ENCODE data around the gene DNAJC25.

The DNAJC25 gene

DNA sequence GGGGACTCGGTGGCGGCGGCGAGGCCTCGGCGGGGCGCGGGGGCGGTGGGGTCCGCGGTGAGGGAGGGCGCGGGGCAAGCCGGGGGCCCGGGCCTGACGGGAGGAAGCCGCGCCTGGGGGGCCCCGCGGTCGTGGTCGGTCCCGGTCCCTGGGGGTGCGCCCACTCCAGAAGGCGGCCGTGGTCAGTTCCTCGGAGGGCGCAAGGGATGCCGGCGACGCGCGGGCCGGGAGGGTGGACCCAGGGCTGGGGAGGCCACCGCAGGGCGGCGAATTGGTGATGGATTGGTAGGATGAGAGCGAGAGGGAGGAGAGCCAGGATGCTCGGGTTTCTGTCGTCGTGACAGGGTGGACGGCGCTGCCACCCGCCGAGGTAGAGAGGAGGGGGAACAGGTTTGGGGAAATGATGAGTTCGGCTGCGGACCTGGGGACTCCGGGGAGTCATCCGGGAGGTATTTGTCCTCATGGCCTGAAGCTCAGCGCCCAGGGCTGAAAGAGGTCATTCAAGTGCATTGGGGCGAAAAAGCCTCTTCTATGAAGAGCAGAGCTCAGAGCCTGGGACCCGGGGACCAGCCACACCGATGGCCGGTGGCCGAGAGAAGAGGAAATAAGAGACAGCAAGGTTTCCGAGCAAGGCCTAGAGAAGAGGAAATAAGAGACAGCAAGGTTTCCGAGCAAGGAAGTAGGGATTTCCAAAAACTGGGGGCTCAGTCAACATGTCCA, 30.8 kb downstream of the DNAJC25 start:
- no peak for TF ChIP-seq EZH2phosphoT487 (IDR thresholded peaks at IDR 0.05; ENCODE audit: borderline replicate concordance)
- TF ChIP-seq, protein P1, sequence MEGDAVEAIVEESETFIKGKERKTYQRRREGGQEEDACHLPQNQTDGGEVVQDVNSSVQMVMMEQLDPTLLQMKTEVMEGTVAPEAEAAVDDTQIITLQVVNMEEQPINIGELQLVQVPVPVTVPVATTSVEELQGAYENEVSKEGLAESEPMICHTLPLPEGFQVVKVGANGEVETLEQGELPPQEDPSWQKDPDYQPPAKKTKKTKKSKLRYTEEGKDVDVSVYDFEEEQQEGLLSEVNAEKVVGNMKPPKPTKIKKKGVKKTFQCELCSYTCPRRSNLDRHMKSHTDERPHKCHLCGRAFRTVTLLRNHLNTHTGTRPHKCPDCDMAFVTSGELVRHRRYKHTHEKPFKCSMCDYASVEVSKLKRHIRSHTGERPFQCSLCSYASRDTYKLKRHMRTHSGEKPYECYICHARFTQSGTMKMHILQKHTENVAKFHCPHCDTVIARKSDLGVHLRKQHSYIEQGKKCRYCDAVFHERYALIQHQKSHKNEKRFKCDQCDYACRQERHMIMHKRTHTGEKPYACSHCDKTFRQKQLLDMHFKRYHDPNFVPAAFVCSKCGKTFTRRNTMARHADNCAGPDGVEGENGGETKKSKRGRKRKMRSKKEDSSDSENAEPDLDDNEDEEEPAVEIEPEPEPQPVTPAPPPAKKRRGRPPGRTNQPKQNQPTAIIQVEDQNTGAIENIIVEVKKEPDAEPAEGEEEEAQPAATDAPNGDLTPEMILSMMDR (conservative IDR thresholded peaks at IDR 0.05; ENCODE audit: low read length) = no peak
- H3K79me2 ChIP-seq (ENCODE audit: insufficient read depth, low read length) = peaks cover 39% of the 10 kb centered on the region
- no peaks in the 10 kb centered on the region for H3K9me3 ChIP-seq (ENCODE audit: insufficient read depth, low read depth, low read length)

DNA sequence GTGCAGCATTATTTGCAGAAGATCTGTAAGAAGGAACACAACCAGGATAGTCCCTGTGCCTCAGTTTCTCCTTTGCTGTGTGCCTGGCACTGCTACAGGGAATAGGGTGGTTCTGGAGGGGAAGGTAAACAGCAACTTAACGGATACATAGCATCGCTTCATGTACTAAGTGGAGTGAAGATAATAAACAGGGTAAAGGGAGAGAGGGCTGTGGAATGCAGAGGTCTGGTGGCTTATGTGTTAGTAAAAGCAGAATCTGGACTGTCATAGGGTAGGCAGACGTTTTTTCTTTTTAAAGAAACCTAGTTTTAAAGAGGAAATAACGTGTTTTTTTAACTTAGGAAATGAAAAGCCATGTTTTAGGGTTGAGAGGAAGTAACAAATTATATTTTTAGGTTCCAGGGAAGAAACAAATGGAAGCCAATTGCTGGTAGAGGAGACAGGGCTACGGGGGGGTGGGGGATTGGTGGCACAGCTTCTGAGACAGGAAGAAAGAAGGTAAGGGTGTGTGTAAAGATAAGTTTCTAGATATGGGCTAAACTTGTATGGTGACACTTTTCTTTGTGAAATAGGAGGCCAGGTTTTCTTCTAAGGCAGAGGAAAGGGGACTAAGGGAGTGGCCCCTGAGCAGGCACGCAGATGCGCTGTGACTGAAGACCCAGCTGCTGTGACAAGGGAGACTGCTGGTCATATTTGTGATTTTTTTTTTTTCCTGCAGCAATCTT, 31.6 kb downstream of the DNAJC25 start:
- Histone ChIP-seq H3K9ac (ENCODE audit: low read depth, low read length, poor library complexity, severe bottlenecking) (peak overlapping the region; percentile 79), H2AFZ (ENCODE audit: low read length) (peak overlapping the region; percentile 42; the same call in 1 of the 2 replicates), H4K20me1 (ENCODE audit: insufficient read depth, low read length, poor library complexity, severe bottlenecking) (peaks cover 18% of the 10 kb centered on the region)

More for the DNA sequence above, 30.8 kb downstream of the DNAJC25 start:
- Histone ChIP-seq H3K9ac (ENCODE audit: low read depth, low read length, poor library complexity, severe bottlenecking) (peak overlapping the region; percentile 79), H3K4me1 (ENCODE audit: insufficient read depth, low read length, poor library complexity, severe bottlenecking) (peaks cover 32% of the 10 kb centered on the region), H3F3A (ENCODE audit: low read depth) (peaks cover 9% of the 10 kb centered on the region), H3K4me2 (ENCODE audit: low read depth, low read length, poor library complexity, severe bottlenecking) (peak overlapping the region; percentile 87), H3K27me3 (ENCODE audit: insufficient read depth, low read length, poor library complexity, severe bottlenecking) (no peaks in the 10 kb centered on the region), H3K9me2 (replicated peaks; ENCODE audit: low read depth, low read length) (no peaks in the 10 kb centered on the region), H4K20me1 (ENCODE audit: insufficient read depth, low read length, poor library complexity, severe bottlenecking) (peaks cover 18% of the 10 kb centered on the region), H2AFZ (ENCODE audit: low read length) (peak overlapping the region; percentile 42; the same call in 1 of the 2 replicates), H3K4me3 (ENCODE audit: low read length, poor library complexity, severe bottlenecking) (peak overlapping the region; percentile 89), H3K36me3 (ENCODE audit: insufficient read depth, low read length) (peaks cover 2% of the 10 kb centered on the region; the same call in 1 of the 2 replicates)

DNA sequence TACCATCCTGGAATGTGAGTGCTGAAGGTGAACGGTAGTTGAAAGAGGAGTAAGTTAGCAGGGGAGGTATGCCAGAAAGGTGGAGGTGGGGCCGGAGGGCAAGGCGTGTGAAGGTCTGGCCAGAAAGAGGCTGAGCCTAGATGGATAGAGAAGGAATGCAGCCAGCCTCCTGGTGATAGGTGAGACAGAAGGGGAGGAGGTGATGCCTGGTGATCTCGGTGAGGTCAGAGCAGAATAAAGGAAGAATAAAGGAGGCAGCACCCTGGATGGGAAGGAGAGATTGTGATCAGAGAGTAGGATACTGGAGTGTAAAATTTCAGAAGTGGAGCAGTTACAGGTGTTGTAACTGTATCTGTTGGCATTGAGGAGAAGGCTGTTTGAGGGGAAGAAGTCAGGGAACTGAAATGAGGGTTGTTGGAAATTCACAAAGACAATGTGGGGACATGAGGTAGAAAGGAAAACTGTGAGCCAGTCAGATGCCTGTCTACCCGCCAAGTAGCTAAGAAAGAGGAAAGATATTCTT, 32.2 kb downstream of the DNAJC25 start:
- Histone ChIP-seq H3F3A (ENCODE audit: low read depth) (peaks cover 9% of the 10 kb centered on the region), H3K36me3 (ENCODE audit: insufficient read depth, low read length) (peaks cover 8% of the 10 kb centered on the region; the same call in 1 of the 2 replicates), H2AFZ (ENCODE audit: low read length) (no peak overlapping the region), H3K4me3 (ENCODE audit: low read length, poor library complexity, severe bottlenecking) (peak overlapping the region; percentile 89), H4K20me1 (ENCODE audit: insufficient read depth, low read length, poor library complexity, severe bottlenecking) (peaks cover 18% of the 10 kb centered on the region), H3K9me3 (ENCODE audit: insufficient read depth, low read depth, low read length) (no peaks in the 10 kb centered on the region), H3K79me2 (ENCODE audit: insufficient read depth, low read length) (peaks cover 49% of the 10 kb centered on the region), H3K4me2 (ENCODE audit: low read depth, low read length, poor library complexity, severe bottlenecking) (peak overlapping the region; percentile 87), H3K9ac (ENCODE audit: low read depth, low read length, poor library complexity, severe bottlenecking) (peak overlapping the region; percentile 79), H3K9me2 (replicated peaks; ENCODE audit: low read depth, low read length) (no peaks in the 10 kb centered on the region), H3K4me1 (ENCODE audit: insufficient read depth, low read length, poor library complexity, severe bottlenecking) (peaks cover 35% of the 10 kb centered on the region), H3K27me3 (ENCODE audit: insufficient read depth, low read length, poor library complexity, severe bottlenecking) (no peaks in the 10 kb centered on the region)
- TF ChIP-seq EZH2phosphoT487 (IDR thresholded peaks at IDR 0.05; ENCODE audit: borderline replicate concordance) = no peak
- TF ChIP-seq, protein P1 (conservative IDR thresholded peaks at IDR 0.05; ENCODE audit: low read length) = no peak

More for the DNA sequence above, 31.6 kb downstream of the DNAJC25 start:
- Histone ChIP-seq H3K4me1 (ENCODE audit: insufficient read depth, low read length, poor library complexity, severe bottlenecking) (peaks cover 32% of the 10 kb centered on the region), H3F3A (ENCODE audit: low read depth) (peaks cover 9% of the 10 kb centered on the region), H3K4me2 (ENCODE audit: low read depth, low read length, poor library complexity, severe bottlenecking) (peak overlapping the region; percentile 87), H3K9me2 (replicated peaks; ENCODE audit: low read depth, low read length) (no peaks in the 10 kb centered on the region), H3K36me3 (ENCODE audit: insufficient read depth, low read length) (peaks cover 8% of the 10 kb centered on the region; the same call in 1 of the 2 replicates), H3K79me2 (ENCODE audit: insufficient read depth, low read length) (peaks cover 44% of the 10 kb centered on the region), H3K9me3 (ENCODE audit: insufficient read depth, low read depth, low read length) (no peaks in the 10 kb centered on the region), H3K27me3 (ENCODE audit: insufficient read depth, low read length, poor library complexity, severe bottlenecking) (no peaks in the 10 kb centered on the region), H3K4me3 (ENCODE audit: low read length, poor library complexity, severe bottlenecking) (peak overlapping the region; percentile 89)
- TF ChIP-seq EZH2phosphoT487 (IDR thresholded peaks at IDR 0.05; ENCODE audit: borderline replicate concordance) = no peak
- TF ChIP-seq, protein P1 (conservative IDR thresholded peaks at IDR 0.05; ENCODE audit: low read length) = no peak
